ENCODE measurements around the gene ANKS1A.
"Not testable (repeated sequence)": the region's sequence is repeated elsewhere in the genome, so short reads cannot be mapped to it uniquely, and the experiment has no call there.

DNA sequence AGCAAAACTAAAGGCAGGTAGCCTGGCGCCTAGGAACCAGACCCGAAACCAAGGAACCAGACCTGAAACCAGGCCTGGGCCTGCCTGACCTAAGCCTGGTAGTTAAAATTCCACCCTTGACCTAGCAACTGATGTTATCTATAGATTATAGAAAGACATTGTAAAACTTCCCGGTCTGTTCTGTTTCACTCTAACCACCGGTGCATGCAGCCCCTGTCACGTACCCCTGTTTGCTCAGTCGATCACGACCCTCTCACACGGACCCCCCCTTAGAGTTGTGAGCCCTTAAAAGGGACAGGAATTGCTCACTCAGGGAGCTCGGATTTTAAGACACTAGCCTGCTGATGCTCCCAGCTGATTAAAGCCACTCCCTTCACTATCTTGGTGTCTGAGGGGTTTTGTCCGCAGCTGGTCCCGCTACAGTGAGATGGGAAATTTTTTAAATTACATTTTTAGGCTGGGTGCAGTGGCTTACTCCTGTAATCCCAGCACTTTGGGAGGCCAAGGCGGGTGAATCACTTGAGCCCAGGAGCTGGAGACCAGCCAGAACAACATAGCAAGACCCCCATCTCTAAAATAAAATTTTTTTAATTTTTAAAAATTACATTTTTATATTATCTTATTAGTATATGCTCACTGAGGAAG is 115.0 kb downstream of the ANKS1A start:
- TF ChIP-seq, protein P1, sequence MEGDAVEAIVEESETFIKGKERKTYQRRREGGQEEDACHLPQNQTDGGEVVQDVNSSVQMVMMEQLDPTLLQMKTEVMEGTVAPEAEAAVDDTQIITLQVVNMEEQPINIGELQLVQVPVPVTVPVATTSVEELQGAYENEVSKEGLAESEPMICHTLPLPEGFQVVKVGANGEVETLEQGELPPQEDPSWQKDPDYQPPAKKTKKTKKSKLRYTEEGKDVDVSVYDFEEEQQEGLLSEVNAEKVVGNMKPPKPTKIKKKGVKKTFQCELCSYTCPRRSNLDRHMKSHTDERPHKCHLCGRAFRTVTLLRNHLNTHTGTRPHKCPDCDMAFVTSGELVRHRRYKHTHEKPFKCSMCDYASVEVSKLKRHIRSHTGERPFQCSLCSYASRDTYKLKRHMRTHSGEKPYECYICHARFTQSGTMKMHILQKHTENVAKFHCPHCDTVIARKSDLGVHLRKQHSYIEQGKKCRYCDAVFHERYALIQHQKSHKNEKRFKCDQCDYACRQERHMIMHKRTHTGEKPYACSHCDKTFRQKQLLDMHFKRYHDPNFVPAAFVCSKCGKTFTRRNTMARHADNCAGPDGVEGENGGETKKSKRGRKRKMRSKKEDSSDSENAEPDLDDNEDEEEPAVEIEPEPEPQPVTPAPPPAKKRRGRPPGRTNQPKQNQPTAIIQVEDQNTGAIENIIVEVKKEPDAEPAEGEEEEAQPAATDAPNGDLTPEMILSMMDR (tag by site-specific recombination; IDR thresholded peaks at IDR 0.05) = not testable (repeated sequence)
- not testable (repeated sequence) for TF ChIP-seq ZNF792 (tag by site-specific recombination; IDR thresholded peaks at IDR 0.05); ZNF335 (tag by site-specific recombination; conservative IDR thresholded peaks at IDR 0.05); ZNF24 (tag by site-specific recombination; IDR thresholded peaks at IDR 0.05); ZNF324 (tag by site-specific recombination; IDR thresholded peaks at IDR 0.05)
- TF ChIP-seq, protein P2, sequence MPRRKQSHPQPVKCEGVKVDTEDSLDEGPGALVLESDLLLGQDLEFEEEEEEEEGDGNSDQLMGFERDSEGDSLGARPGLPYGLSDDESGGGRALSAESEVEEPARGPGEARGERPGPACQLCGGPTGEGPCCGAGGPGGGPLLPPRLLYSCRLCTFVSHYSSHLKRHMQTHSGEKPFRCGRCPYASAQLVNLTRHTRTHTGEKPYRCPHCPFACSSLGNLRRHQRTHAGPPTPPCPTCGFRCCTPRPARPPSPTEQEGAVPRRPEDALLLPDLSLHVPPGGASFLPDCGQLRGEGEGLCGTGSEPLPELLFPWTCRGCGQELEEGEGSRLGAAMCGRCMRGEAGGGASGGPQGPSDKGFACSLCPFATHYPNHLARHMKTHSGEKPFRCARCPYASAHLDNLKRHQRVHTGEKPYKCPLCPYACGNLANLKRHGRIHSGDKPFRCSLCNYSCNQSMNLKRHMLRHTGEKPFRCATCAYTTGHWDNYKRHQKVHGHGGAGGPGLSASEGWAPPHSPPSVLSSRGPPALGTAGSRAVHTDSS (tag by site-specific recombination; IDR thresholded peaks at IDR 0.05) = not testable (repeated sequence)

Measured in HEK293 (cell line).